Activated T-cell treated with anti-CD3 and anti-CD28 coated beads, Interleukin-2, amount 50 U/mL, for 48 hours (primary cell): ENCODE measurements around the gene GRIPAP1.
A peak's percentile ranks its signal among the peaks of the same experiment; 100 is the strongest.
"Not testable (repeated sequence)": the region's sequence is repeated elsewhere in the genome, so short reads cannot be mapped to it uniquely, and the experiment has no call there.

ENCODE experiments used
- DNase-seq, 2 experiments: peaks; one replicate each; pipeline ENCODE4 v3.0.0-alpha.2; 2020

Gene GRIPAP1

GRCh38 chrX:48997455-48997854 is 4.6 kb downstream of the GRIPAP1 start:
- no peak for DNase-seq

DNA sequence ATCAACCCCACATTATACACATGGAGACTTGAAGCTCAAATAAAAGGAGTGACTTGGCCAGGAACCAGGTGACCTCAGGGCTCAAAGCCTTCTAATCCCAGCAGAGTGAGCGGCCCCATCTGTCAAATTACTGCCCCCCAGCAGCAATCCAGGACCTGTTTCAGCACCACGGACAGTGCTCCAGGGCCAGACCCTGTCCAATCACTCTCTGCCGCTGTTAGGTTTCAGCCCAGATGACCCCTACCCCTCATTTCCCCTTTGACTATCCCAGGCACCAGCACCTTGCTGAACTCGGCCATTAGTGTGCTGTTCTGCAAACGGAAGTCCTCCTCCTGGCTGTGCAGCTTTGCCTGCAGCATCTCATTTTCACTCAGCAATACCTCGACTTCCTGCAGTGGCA is 5.1 kb downstream of the GRIPAP1 start:
- DNase-seq: no peak

DNA sequence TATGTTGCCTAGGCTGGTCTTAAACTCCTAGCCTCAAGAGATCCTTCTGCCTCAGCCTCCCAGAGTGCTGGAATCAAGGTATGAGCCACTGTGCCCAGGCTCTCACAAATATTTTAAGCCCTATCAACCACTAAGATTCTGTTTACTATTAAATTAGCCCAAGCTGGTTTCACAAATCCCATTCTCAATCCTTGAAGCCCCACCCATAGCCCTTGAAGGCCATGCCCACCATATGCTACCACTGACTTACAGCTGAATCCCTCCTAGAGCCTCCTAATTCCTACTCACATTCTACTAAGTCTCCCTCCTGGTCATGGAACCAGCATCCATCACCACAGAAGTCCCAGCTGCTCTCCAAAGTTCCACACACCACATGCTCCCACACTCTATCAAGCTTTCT is 9.7 kb downstream of the GRIPAP1 start:
- no peak for DNase-seq

DNA sequence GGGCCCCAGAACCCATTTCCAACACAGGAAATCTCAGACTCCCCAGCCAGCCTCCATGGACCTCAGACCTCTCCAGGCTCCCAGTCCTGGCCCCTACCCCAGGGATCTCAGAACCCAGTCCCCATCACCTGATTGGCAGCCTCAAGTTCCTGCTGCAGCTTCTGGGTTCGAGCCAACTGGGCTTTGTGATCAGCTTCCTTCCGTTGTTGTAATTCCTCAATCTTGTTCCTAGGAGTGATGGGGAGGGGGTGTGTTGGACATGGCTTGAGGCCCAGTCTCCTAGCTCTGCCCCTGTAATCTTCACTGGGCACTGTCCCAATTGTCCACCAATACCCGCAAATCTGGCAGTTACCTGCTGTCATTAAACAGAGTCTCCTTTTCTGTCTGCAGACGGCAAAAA is 12.6 kb downstream of the GRIPAP1 start:
- no peak for DNase-seq

GRCh38 chrX:48983896-48984295 is 18.2 kb downstream of the GRIPAP1 start:
- no peak for DNase-seq

DNA sequence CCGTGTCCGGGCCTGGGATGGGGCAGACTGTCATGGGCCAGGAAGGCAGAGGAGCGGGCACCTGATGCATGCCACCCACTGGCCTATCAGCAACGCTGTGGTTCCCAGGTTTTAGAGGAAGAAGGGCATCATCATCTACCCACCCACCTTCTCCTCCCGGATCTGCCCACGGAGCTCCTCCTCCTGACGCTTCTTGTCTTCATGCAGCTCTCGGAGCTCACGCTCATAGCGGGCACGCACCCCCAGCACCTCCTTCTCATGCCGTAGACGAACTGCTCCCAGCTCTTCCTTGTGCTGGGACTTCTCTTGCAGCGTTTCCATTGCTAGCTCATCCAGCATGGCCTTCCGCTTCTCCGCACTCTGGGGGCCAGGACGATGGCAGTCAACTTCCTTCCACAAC is 19.0 kb downstream of the GRIPAP1 start:
- no peak for DNase-seq

- DNase-seq: no peak
These were observed 20.9 kb downstream of the GRIPAP1 start for GRCh38 chrX:48981178-48981577.

DNA sequence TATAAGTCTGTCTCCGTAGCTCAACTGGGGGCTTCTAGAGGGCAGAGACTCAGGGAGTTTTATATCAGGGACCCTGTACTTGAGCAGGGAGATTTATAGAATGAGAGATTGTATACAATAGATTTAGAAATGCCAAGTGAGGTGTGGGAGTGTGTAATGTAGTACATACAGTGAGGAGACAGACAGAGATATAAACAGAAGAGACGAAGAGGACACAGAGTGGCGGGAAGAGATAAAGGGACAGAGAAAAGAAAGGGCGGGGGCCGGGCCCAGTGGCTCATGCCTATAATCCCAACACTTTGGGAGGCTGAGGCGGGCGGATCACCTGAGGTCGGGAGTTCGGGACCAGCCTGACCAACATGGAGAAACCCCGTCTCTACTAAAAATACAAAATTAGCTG is 21.7 kb downstream of the GRIPAP1 start:
- not testable (repeated sequence) for DNase-seq

GRCh38 chrX:48978226-48978625 is 23.8 kb downstream of the GRIPAP1 start:
- no peak for DNase-seq

- DNase-seq: no peak
These were observed 26.0 kb downstream of the GRIPAP1 start for GRCh38 chrX:48976086-48976485.

GRCh38 chrX:48975541-48975940 is 26.5 kb downstream of the GRIPAP1 start:
- no peak for DNase-seq

DNA sequence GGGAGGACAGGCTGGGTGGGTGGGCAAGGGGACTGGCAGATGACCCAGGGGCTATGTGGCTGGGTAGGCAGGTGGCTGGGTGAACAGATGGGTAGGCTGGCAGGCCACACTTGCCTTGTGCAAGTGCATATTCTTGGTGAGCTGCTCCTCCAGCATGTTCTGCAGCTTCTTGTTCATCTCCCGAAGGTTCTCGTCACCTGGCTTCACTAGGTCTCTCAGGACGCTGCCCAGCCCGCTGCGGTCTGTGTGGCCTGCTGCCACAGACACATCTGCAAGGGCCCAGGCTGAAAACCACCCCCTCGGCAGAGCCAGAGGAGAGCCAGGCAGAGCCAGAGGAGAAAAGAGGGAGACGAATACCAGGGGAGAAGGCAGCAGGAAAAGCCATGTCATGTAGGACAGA is 27.0 kb downstream of the GRIPAP1 start:
- DNase-seq: no peak

DNA sequence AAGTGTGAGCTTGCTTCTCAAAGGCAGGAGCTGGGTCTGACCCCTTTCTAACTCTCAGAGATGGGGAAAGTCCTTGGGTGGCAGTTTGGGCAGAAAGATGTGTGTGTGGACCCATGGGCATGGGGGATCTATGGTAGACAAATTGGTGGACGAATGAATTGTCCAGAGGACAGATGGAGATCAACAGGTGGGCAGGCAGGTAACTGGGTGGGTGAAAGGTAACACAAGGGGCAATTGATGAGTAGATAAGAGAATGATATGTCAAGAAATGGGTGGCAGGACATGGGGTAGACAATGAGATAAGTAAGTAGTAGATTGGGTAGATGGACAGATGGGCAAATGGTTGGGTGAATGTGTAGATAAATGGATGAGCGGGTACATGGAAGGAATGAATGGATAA is 27.5 kb downstream of the GRIPAP1 start:
- no peak for DNase-seq

- no peak for DNase-seq
These were observed 28.0 kb downstream of the GRIPAP1 start for GRCh38 chrX:48974033-48974432.

- peak; percentile 50 to 55 for DNase-seq
These were observed 29.6 kb downstream of the GRIPAP1 start for GRCh38 chrX:48972220-48973164.

DNA sequence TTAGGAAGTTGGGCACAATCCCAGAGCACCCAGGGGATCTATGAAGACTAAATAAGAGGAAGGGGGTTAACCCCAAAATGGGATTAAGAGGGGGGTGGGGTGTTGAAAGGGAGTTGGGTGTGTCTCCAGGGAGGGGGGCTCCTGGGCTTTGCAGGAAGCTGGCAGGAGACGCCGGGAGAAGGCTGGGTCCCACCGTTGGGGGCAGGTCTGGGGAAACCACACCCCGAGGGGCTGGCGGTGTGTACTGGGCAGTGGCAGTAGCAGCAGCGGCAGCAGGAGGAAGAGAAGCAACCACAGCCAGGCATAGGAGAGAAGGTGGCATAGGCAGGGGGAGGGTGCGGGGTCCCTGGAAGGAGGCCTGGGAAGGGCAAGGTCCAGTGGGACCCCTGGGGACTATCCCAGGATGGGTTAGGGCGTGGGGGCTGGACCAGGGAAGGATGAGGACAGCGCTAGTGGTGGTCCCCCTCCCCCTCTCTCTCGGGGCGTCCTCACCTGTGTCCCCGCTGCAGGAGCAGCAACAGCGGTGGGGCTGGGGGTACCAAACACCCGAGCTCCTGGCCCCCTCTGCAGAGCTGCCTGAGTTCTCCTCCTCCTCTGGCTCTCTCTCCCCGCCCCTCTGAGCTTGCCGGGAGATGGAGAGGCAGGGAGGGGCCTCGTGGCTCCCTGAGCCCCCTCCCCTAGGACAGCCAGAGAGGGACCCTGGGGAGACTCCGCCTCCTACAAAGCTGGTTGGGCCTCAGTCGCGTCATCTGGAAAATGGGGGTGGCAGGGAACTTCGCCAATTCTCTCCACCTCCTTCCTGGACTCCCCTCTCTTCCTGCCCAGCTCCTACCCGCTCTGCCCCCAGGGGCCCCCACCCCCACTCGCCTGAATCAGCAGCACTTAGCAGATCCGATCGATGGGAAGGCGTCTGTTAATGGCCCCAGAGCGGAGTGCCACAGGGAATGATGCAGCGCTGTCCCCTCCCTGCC is 30.5 kb downstream of the GRIPAP1 start, which contains the start of gene KCND1:
Gene KCND1 (minus strand): TSS at position 596 of the 971 bp plus-strand sequence. CDS start 1,573 bp downstream, outside the sequence.
- peak in 1 of 2 experiments; percentile 28 for DNase-seq

GRCh38 chrX:48969471-48969870 is 32.6 kb downstream of the GRIPAP1 start:
- DNase-seq: no peak

DNA sequence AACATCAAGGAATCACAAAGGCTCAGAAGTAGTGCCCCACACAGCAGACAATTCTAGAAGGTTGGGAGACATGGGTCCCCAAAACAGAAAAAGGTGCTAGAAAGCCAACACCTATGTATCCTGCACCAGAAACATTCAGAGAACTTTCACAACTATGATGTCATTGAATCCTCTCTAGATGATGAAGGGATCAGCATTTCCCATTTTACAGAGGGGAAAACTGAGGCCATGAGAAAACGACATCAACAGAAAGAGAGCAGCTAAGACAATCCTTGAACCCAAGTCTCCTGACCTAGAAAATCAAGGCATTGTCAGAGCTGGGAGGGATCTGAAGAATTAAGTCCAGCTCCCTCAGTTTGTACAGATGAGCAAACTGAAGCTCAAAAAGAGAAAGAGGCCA is 33.7 kb downstream of the GRIPAP1 start:
- DNase-seq: no peak

GRCh38 chrX:48966796-48967579 is 35.1 kb downstream of the GRIPAP1 start:
- DNase-seq: no peak

- no peak for DNase-seq
These were observed 36.1 kb downstream of the GRIPAP1 start for GRCh38 chrX:48965959-48966358.

DNA sequence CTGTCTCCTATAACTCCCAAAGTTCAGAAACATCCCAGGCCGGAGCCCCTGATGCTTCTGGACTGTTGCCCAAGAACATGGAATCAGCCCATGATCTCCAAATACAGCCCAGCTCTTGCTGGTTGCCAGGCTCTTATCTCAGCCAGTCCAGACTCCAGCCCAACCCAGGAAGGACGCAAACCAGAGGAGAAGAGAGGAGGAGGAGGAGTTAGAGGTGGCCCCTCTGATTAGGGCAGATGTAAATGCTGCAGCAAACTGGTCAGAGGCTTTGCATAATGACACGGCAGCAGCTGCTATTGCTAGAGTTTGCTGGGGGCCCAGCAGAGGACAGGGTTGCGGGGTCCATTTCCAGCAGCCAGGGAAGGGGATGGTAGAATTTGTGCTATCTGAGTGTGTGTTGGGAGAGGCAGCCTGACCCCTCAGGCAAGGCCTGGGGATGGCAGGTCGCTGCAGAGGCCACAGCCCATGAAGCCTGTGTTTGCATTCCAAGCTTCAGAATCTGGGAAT is 40.4 kb downstream of the GRIPAP1 start:
- DNase-seq: no peak

DNA sequence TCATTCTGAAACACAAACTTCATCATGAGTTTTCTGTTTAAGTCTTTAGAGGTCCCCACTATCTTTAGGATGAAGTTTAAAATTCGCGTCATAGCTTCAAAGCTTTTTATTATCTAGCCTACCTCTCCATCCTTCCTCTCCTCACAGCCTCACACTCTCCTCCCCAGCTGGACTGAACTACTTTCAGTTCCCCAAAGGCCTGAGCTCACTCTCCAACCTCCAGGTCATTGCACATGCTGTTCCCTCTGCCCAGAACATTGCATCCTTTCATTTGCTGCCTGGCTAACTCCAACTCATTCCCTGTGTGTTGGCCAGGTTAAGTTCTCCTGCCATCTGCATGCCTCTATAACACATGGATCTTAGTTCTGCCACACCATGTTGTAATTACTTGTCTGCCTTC is 41.8 kb downstream of the GRIPAP1 start:
- no peak for DNase-seq
